Measurements from ENCODE around the gene NHEJ1. TPM values are rescaled to one million over a fixed set of nuclear protein-coding genes. Genes with fewer than 3 reads are reported as not detected.

The NHEJ1 gene
- total and polyA plus RNA-seq, 2 of the 13 experiments (the other 11 are each of a cell fraction or from before 2014, with no cell fraction given), result 30.0 to 30.7 TPM

- TF ChIP-seq TFE3 (CRISPR knock-in tag; IDR thresholded peaks at IDR 0.05), result peak; percentile 84
- TF ChIP-seq ZNF652 (CRISPR knock-in tag; IDR thresholded peaks at IDR 0.05; ENCODE audit: borderline replicate concordance, low read depth), result no peak
- peak; percentile 85 for TF ChIP-seq MIER3 (CRISPR knock-in tag; IDR thresholded peaks at IDR 0.05; ENCODE audit: borderline replicate concordance)
- TF ChIP-seq RARA (CRISPR knock-in tag; IDR thresholded peaks at IDR 0.05), result 0 out of 2 replicates have a peak, but pooled peaks have one; percentile 24
- TF ChIP-seq SUZ12 (IDR thresholded peaks at IDR 0.05; ENCODE audit: low read depth, low read length), result no peak
- TF ChIP-seq PCBP1 (IDR thresholded peaks at IDR 0.05; ENCODE audit: borderline replicate concordance, low read depth, low read length), result 0 out of 2 replicates have a peak, but pooled peaks have one; percentile 59
- TF ChIP-seq FIP1L1 (IDR thresholded peaks at IDR 0.05; ENCODE audit: borderline replicate concordance, insufficient read depth, low read depth, low read length), result no peak
- no peak for TF ChIP-seq ZNF281 (CRISPR knock-in tag; IDR thresholded peaks at IDR 0.05; ENCODE audit: borderline replicate concordance)
- TF ChIP-seq NR2F2 (IDR thresholded peaks at IDR 0.05; ENCODE audit: borderline replicate concordance, low read depth), result peak; percentile 35; the same call in 1 of the 2 replicates
- TF ChIP-seq ZNF10 (CRISPR knock-in tag; IDR thresholded peaks at IDR 0.05; ENCODE audit: borderline replicate concordance, low read depth), result no peak
- peak; percentile 73; the same call in 1 of the 2 replicates for TF ChIP-seq ZNF619 (CRISPR knock-in tag; IDR thresholded peaks at IDR 0.05)
- peak; percentile 94 for TF ChIP-seq HNF1B (CRISPR knock-in tag; IDR thresholded peaks at IDR 0.05)
- TF ChIP-seq RAD51 (IDR thresholded peaks at IDR 0.05; ENCODE audit: borderline replicate concordance), result peak; percentile 99
- TF ChIP-seq MNT (IDR thresholded peaks at IDR 0.05), result peak; percentile 57
- TF ChIP-seq PRPF4 (IDR thresholded peaks at IDR 0.05; ENCODE audit: low read depth, low read length, poor library complexity, severe bottlenecking), result no peak
- TF ChIP-seq GABPB1 (CRISPR knock-in tag; IDR thresholded peaks at IDR 0.05), result peak; percentile 93
- no peak; the same call in 1 of the 2 replicates for TF ChIP-seq ARHGAP35 (CRISPR knock-in tag; IDR thresholded peaks at IDR 0.05; ENCODE audit: borderline replicate concordance)
- TF ChIP-seq ZNF749 (CRISPR knock-in tag; IDR thresholded peaks at IDR 0.05; ENCODE audit: borderline replicate concordance), result peak; percentile 96
- no peak for TF ChIP-seq NFYC (CRISPR knock-in tag; IDR thresholded peaks at IDR 0.05)
- TF ChIP-seq ZFP62 (CRISPR knock-in tag; IDR thresholded peaks at IDR 0.05), result 0 out of 2 replicates have a peak, but pooled peaks have one; percentile 43
- TF ChIP-seq ZNF460 (CRISPR knock-in tag; IDR thresholded peaks at IDR 0.05; ENCODE audit: borderline replicate concordance), result no peak; the same call in 1 of the 2 replicates
Observed at GRCh38 chr2:219177552-219178376, 17.1 kb upstream of the NHEJ1 start, which contains the start of gene RETREG2 (continued).

Data from HepG2 (cell line).